Loucy (cell line): Measurements from ENCODE around the gene FARS2.

ENCODE experiments used
- H2AFZ ChIP-seq: fragments of 200-600 bp; sonication (generic); 2 replicates; pipeline ENCODE4 v1.6.0; 2016; ENCODE audit warnings: antibody characterized with exemption, mild to moderate bottlenecking, low read length, moderate library complexity
- H3F3A ChIP-seq: fragments of 200-600 bp; 2 replicates; pipeline ENCODE4 v1.6.0; 2016; ENCODE audit warnings: antibody characterized with exemption, low read depth, mild to moderate bottlenecking
- H3K27me3 ChIP-seq: fragments of 200-600 bp; sonication (generic); 2 replicates; pipeline ENCODE4 v1.6.1; 2014; ENCODE audit warnings: low read length, mild to moderate bottlenecking; ENCODE audit not compliant: insufficient read depth, poor library complexity, severe bottlenecking
- H3K36me3 ChIP-seq: fragments of 200-600 bp; sonication (generic); 2 replicates; pipeline ENCODE4 v1.6.1; 2016; ENCODE audit warnings: low read length; ENCODE audit not compliant: insufficient read depth
- H3K4me1 ChIP-seq: fragments of 200-600 bp; sonication (generic); 2 replicates; pipeline ENCODE4 v1.5.1; 2014; ENCODE audit warnings: low read length, mild to moderate bottlenecking; ENCODE audit not compliant: insufficient read depth, poor library complexity, severe bottlenecking
- H3K4me2 ChIP-seq: fragments of 200-600 bp; sonication (generic); 2 replicates; pipeline ENCODE4 v1.6.0; 2014; ENCODE audit warnings: antibody characterized with exemption, low read length, low read depth, mild to moderate bottlenecking; ENCODE audit not compliant: poor library complexity, severe bottlenecking
- H3K4me3 ChIP-seq: fragments of 200-600 bp; sonication (generic); 2 replicates; pipeline ENCODE4 v1.5.1; 2014; ENCODE audit warnings: low read length, mild to moderate bottlenecking, mixed read lengths; ENCODE audit not compliant: poor library complexity, severe bottlenecking
- H3K79me2 ChIP-seq: fragments of 200-600 bp; sonication (generic); 2 replicates; pipeline ENCODE4 v1.6.1; 2014; ENCODE audit warnings: low read length; ENCODE audit not compliant: insufficient read depth
- H3K9ac ChIP-seq: fragments of 200-600 bp; sonication (generic); 2 replicates; pipeline ENCODE4 v1.6.0; 2014; ENCODE audit warnings: mild to moderate bottlenecking, low read depth, low read length, moderate library complexity; ENCODE audit not compliant: poor library complexity, severe bottlenecking
- H3K9me2 ChIP-seq: fragments of 200-600 bp; sonication (generic); replicated peaks from 2 replicates; pipeline ENCODE4 v1.6.1; 2016; ENCODE audit warnings: low read depth, low read length, mixed read lengths
- H3K9me3 ChIP-seq: fragments of 200-600 bp; sonication (generic); 2 replicates; pipeline ENCODE4 v1.6.1; 2014; ENCODE audit warnings: mild to moderate bottlenecking, antibody characterized with exemption, low read length, low read depth; ENCODE audit not compliant: insufficient read depth
- H4K20me1 ChIP-seq: fragments of 200-600 bp; sonication (generic); 2 replicates; pipeline ENCODE4 v1.6.0; 2014; ENCODE audit warnings: antibody characterized with exemption, low read length, mild to moderate bottlenecking; ENCODE audit not compliant: insufficient read depth, poor library complexity, severe bottlenecking
- EZH2phosphoT487 ChIP-seq: fragments of 200-600 bp; IDR thresholded peaks from 2 replicates; pipeline ENCODE4 v1.6.1; 2018; ENCODE audit warnings: antibody characterized with exemption, mild to moderate bottlenecking, moderate library complexity, borderline replicate concordance
- TF ChIP-seq, protein P1 (sequence below): fragments of 200-600 bp; sonication (generic); conservative IDR thresholded peaks from 2 replicates; pipeline ENCODE4 v1.5.1; 2014; ENCODE audit warnings: mild to moderate bottlenecking, antibody characterized with exemption, low read length

FARS2 gene

DNA sequence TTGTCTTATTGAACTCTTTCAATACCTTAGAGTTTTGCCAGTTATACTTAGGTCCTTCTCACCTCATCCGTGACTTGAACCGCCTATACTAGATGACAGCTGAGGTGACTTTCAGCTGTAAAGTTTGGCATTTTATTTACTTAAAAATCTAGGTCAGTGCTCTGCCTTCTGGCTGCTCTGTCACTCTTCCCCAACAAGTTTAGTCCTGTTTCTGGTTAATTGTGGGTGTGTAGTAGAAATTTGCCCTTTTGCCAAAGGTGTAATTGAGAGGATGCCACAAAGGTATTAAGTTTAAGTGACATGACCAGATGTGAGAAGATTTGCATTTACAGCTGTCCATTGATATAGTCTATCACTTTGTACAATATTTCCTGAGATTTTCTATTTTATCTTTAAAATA is 106.2 kb downstream of the FARS2 start:
- H3K9me3 ChIP-seq, result no peaks in the 10 kb centered on the region

DNA sequence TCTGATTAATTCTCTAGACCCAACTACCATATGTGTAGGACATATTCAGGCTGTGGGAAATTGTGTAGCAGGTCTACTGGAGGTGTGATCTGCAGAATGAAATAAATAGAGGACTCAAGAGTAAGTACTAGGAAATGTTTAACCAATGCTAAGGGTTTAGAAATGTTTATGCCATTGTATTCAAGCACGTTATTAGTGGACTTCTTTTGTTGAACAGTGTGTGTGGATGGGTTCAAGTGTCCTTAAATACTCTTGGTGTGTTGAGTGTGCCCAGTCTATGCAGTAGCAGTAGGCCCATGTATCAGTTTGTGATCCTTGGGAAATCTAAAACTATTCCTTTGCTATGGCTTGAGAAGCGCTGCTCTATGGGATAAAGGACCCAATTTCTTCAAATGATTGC is 112.1 kb downstream of the FARS2 start:
- H3K4me3 ChIP-seq, result no peak overlapping the region
- TF ChIP-seq, protein P1, sequence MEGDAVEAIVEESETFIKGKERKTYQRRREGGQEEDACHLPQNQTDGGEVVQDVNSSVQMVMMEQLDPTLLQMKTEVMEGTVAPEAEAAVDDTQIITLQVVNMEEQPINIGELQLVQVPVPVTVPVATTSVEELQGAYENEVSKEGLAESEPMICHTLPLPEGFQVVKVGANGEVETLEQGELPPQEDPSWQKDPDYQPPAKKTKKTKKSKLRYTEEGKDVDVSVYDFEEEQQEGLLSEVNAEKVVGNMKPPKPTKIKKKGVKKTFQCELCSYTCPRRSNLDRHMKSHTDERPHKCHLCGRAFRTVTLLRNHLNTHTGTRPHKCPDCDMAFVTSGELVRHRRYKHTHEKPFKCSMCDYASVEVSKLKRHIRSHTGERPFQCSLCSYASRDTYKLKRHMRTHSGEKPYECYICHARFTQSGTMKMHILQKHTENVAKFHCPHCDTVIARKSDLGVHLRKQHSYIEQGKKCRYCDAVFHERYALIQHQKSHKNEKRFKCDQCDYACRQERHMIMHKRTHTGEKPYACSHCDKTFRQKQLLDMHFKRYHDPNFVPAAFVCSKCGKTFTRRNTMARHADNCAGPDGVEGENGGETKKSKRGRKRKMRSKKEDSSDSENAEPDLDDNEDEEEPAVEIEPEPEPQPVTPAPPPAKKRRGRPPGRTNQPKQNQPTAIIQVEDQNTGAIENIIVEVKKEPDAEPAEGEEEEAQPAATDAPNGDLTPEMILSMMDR, result no peak
- TF ChIP-seq EZH2phosphoT487, result no peak

More for the DNA sequence above, 106.2 kb downstream of the FARS2 start:
- Histone ChIP-seq H3K27me3 (no peaks in the 10 kb centered on the region), H3K4me1 (peaks cover 8% of the 10 kb centered on the region), H3K9ac (no peak overlapping the region), H3K4me2 (no peak overlapping the region), H2AFZ (no peak overlapping the region), H3K9me2 (no peaks in the 10 kb centered on the region), H3K79me2 (no peaks in the 10 kb centered on the region), H3K4me3 (no peak overlapping the region), H3K36me3 (peaks cover 8% of the 10 kb centered on the region; the same call in 1 of the 2 replicates), H3F3A (no peaks in the 10 kb centered on the region), H4K20me1 (no peaks in the 10 kb centered on the region)
- no peak for TF ChIP-seq EZH2phosphoT487
- TF ChIP-seq, protein P1, result no peak

DNA sequence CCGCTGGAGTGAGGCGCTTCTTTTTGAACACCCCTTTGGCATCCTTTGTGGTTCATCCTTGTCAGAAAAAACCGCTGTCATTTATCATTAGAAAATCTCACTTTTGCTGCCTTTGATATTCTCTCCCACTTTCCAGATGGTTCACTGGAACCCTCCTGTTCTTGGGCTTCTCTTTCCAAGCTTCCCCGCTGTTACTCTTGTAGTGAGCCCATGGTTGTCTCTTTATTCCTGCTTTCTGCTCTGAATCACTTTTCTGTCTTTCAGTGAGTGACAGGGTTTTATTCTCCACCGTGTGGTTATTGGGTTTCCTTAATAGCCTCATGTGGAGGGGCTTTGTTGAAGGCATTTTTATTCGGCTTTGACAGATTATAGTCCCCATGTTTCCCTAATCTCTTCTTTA is 117.0 kb downstream of the FARS2 start:
- H2AFZ ChIP-seq, result no peak overlapping the region
- H3K4me2 ChIP-seq, result no peak overlapping the region
- TF ChIP-seq, protein P1, result no peak
- no peak for TF ChIP-seq EZH2phosphoT487

More for the DNA sequence above, 112.1 kb downstream of the FARS2 start:
- Histone ChIP-seq H3K4me1 (no peaks in the 10 kb centered on the region), H3K9me3 (no peaks in the 10 kb centered on the region), H3K27me3 (no peaks in the 10 kb centered on the region), H3K79me2 (no peaks in the 10 kb centered on the region), H4K20me1 (no peaks in the 10 kb centered on the region), H3K4me2 (no peak overlapping the region), H2AFZ (no peak overlapping the region), H3K9ac (no peak overlapping the region), H3F3A (no peaks in the 10 kb centered on the region), H3K9me2 (no peaks in the 10 kb centered on the region), H3K36me3 (peaks cover 8% of the 10 kb centered on the region; the same call in 1 of the 2 replicates)

More for the DNA sequence above, 117.0 kb downstream of the FARS2 start:
- H3K36me3 ChIP-seq, result no peaks in the 10 kb centered on the region
- no peaks in the 10 kb centered on the region for H3K4me1 ChIP-seq
- no peaks in the 10 kb centered on the region for H4K20me1 ChIP-seq
- no peak overlapping the region for H3K9ac ChIP-seq
- H3K9me2 ChIP-seq, result no peaks in the 10 kb centered on the region
- H3K79me2 ChIP-seq, result no peaks in the 10 kb centered on the region
- H3K4me3 ChIP-seq, result no peak overlapping the region
- H3K27me3 ChIP-seq, result no peaks in the 10 kb centered on the region
- no peaks in the 10 kb centered on the region for H3F3A ChIP-seq
- H3K9me3 ChIP-seq, result no peaks in the 10 kb centered on the region
